Measurements from ENCODE around the gene FBLIM1. TPM values are rescaled to one million over a fixed set of nuclear protein-coding genes. Genes with fewer than 3 reads are reported as not detected.

The FBLIM1 gene
- total RNA-seq, 2 experiments from 2014 or later, result not detected

GRCh38 chr1:15734296-15734695, 24.3 kb upstream of the FBLIM1 start:
- Histone ChIP-seq H3K27ac (ENCODE audit: low read depth, low read length, poor library complexity, severe bottlenecking) (no peak overlapping the region), H3K4me3 (ENCODE audit: low read depth, low read length, poor library complexity, severe bottlenecking) (no peak overlapping the region), H3K9me3 (ENCODE audit: low read length) (no peaks in the 10 kb centered on the region), H2AFZ (ENCODE audit: low read length) (no peak overlapping the region), H3K4me2 (ENCODE audit: low read length) (no peak overlapping the region), H4K20me1 (ENCODE audit: insufficient read depth, low read length) (no peaks in the 10 kb centered on the region), H3K79me2 (ENCODE audit: insufficient read depth, low read depth, low read length) (no peaks in the 10 kb centered on the region), H3K9me2 (ENCODE audit: insufficient read depth, low read length) (no peaks in the 10 kb centered on the region), H3K4me1 (ENCODE audit: insufficient read depth, low read length, poor library complexity, severe bottlenecking) (no peaks in the 10 kb centered on the region), H3K36me3 (ENCODE audit: insufficient read depth, low read length) (peaks cover 3% of the 10 kb centered on the region; the same call in 1 of the 2 replicates)
- no TSS peak for BruUV-seq (replicated peaks)
- intact Hi-C loops (cut with micrococcal nuclease; ENCODE audit: unreplicated experiment), result no loop called here
- TF ChIP-seq EZH2phosphoT487 (IDR thresholded peaks at IDR 0.05; ENCODE audit: borderline replicate concordance, low read depth, low read length) (no peak), CTCF (conservative IDR thresholded peaks at IDR 0.05; ENCODE audit: low read length) (no peak)
- DNase-seq (ENCODE audit: low spot score), result no peak
- CTCF ChIA-PET (ENCODE audit: unreplicated experiment), result no interaction called here
- POLR2A ChIA-PET, result no interaction called here

- H3K79me2 ChIP-seq (ENCODE audit: insufficient read depth, low read depth, low read length), result no peaks in the 10 kb centered on the region
- H3K9me3 ChIP-seq (ENCODE audit: low read length), result no peaks in the 10 kb centered on the region
- H3K27ac ChIP-seq (ENCODE audit: low read depth, low read length, poor library complexity, severe bottlenecking), result no peak overlapping the region
- H3K4me2 ChIP-seq (ENCODE audit: low read length), result no peak overlapping the region
- no TSS peak for BruUV-seq (replicated peaks)
- CTCF ChIA-PET (ENCODE audit: unreplicated experiment), result no interaction called here
- no peaks in the 10 kb centered on the region for H3K4me1 ChIP-seq (ENCODE audit: insufficient read depth, low read length, poor library complexity, severe bottlenecking)
- no peak overlapping the region for H2AFZ ChIP-seq (ENCODE audit: low read length)
- DNase-seq (ENCODE audit: low spot score), result no peak
- H3K36me3 ChIP-seq (ENCODE audit: insufficient read depth, low read length), result 0 out of 2 replicates have a peak, but pooled peaks cover 3% of the 10 kb centered on the region
- H4K20me1 ChIP-seq (ENCODE audit: insufficient read depth, low read length), result no peaks in the 10 kb centered on the region
- POLR2A ChIA-PET, result interaction anchor here (0.6 kb wide), 1 partner anchor 142 kb away, joined by 3 read pairs; no protein-coding TSS in a partner anchor
- no peaks in the 10 kb centered on the region for H3K9me2 ChIP-seq (ENCODE audit: insufficient read depth, low read length)
- TF ChIP-seq EZH2phosphoT487 (IDR thresholded peaks at IDR 0.05; ENCODE audit: borderline replicate concordance, low read depth, low read length) (no peak), CTCF (conservative IDR thresholded peaks at IDR 0.05; ENCODE audit: low read length) (no peak)
- H3K4me3 ChIP-seq (ENCODE audit: low read depth, low read length, poor library complexity, severe bottlenecking), result no peak overlapping the region
- intact Hi-C loops (cut with micrococcal nuclease; ENCODE audit: unreplicated experiment), result no loop called here
Measured at GRCh38 chr1:15734901-15735300, 23.7 kb upstream of the FBLIM1 start.

- no peaks in the 10 kb centered on the region for H3K9me2 ChIP-seq (ENCODE audit: insufficient read depth, low read length)
- intact Hi-C loops (cut with micrococcal nuclease; ENCODE audit: unreplicated experiment), result no loop called here
- H3K4me2 ChIP-seq (ENCODE audit: low read length), result no peak overlapping the region
- no peaks in the 10 kb centered on the region for H3K4me1 ChIP-seq (ENCODE audit: insufficient read depth, low read length, poor library complexity, severe bottlenecking)
- TF ChIP-seq EZH2phosphoT487 (IDR thresholded peaks at IDR 0.05; ENCODE audit: borderline replicate concordance, low read depth, low read length), result no peak
- TF ChIP-seq CTCF (conservative IDR thresholded peaks at IDR 0.05; ENCODE audit: low read length), result no peak
- no TSS peak for BruUV-seq (replicated peaks)
- H3K4me3 ChIP-seq (ENCODE audit: low read depth, low read length, poor library complexity, severe bottlenecking), result no peak overlapping the region
- no peak overlapping the region for H2AFZ ChIP-seq (ENCODE audit: low read length)
- no peaks in the 10 kb centered on the region for H3K9me3 ChIP-seq (ENCODE audit: low read length)
- H3K27ac ChIP-seq (ENCODE audit: low read depth, low read length, poor library complexity, severe bottlenecking), result no peak overlapping the region
- ChIA-PET CTCF (ENCODE audit: unreplicated experiment) (no interaction called here), POLR2A (interaction anchor here (0.6 kb wide), 2 partner anchors 36 to 142 kb away, joined by 3 read pairs; no protein-coding TSS in a partner anchor)
- H4K20me1 ChIP-seq (ENCODE audit: insufficient read depth, low read length), result no peaks in the 10 kb centered on the region
- 0 out of 2 replicates have a peak, but pooled peaks cover 3% of the 10 kb centered on the region for H3K36me3 ChIP-seq (ENCODE audit: insufficient read depth, low read length)
- DNase-seq (ENCODE audit: low spot score), result no peak
- no peaks in the 10 kb centered on the region for H3K79me2 ChIP-seq (ENCODE audit: insufficient read depth, low read depth, low read length)
Measured at GRCh38 chr1:15735304-15736037, 23.1 kb upstream of the FBLIM1 start.

All from OCI-LY7 (cell line).